GM18907 (cell line): ENCODE data around the gene RBMS1.
"Not testable (repeated sequence)": the region's sequence is repeated elsewhere in the genome, so short reads cannot be mapped to it uniquely, and the experiment has no call there.

Source experiments
- ATAC-seq: cut with Tn5 transposase; IDR thresholded peaks from one replicate; pipeline ENCODE4 v1.9.1; 2021; ENCODE audit warnings: mild to moderate bottlenecking, moderate library complexity; ENCODE audit not compliant: unreplicated experiment

Gene RBMS1

DNA sequence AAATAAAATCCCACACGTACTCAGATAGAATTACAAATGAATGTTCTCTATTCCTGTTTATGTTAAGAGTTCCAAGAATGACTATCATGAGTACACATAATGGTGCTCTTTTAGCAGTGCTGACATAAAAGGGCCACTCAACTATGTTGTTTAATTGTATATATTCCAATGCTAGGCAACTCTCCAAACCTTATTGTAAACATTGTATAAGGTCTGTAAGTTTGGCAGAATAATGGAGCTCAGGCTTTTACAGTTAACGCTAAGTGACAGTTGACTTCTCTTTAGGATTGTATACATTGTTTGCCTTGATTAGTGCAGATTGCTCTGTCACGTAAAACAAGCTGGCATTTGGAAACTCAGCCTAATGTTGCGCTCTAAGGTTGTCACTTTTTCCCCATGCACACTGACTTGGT is 20.8 kb downstream of the RBMS1 start:
- ATAC-seq, result no peak

DNA sequence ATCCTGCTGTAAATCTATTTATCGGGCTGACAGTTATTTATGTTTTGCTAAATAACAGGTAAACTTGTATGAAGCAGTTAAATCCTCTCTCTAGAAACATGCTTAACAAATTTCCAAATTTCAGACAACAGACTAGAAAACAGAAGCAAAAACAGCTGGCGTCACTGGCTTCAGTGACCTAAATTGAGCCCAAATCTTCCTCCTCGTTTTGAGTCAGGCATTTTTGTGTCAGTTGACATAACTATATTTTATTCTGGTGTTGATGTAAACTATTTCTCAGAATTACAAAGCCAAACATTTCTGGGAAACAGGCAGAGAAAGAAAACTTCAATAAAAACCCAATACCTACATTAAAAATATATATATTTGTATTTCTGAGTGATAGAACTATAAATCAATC is 21.7 kb downstream of the RBMS1 start:
- no peak for ATAC-seq

DNA sequence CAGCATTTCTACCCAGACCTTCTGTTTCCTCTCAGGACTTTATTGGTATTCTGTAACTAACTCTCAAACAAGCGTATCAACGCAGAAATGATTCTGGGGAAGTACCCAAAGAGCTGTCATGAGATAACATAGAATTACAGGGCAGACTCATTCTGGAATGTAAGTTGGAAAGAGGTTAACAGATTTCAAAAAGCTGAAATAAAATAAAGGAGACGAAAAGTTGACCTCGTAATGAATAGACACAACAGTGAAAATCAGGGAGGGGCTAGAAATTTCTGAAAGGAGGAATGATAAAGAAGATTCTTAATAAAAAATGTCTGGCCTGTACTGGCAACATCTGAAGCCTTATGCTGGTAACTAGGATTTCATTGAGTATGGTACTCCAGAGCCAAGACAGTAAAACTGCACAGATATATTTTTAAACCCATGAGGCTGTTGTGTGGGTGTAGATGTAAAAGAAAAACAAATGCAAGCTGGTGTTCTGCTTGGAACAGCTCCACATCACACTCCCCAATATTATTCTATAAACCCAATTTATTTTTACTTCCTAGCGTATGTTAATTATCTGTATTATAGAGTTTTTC is 23.9 kb downstream of the RBMS1 start:
- ATAC-seq, result no peak

DNA sequence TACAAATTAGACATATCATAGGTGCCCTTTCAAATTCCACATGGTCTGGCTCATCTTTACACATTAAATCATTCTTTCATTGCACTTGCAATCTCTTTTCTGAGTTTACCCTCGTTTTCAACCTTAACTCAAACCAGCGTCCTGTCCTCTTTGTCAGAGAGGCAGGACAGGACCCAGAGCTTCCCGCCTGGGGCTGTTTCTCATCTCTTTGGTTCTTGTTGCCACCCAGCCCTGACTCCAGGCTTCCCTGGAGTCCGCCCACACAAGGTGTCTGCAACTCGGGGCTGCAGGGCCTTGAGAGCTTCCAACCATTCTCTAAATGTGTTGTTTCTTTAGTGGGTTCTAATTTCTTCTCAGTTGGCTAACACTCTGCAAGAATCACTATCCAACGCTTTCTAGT is 24.4 kb downstream of the RBMS1 start:
- ATAC-seq, result no peak

DNA sequence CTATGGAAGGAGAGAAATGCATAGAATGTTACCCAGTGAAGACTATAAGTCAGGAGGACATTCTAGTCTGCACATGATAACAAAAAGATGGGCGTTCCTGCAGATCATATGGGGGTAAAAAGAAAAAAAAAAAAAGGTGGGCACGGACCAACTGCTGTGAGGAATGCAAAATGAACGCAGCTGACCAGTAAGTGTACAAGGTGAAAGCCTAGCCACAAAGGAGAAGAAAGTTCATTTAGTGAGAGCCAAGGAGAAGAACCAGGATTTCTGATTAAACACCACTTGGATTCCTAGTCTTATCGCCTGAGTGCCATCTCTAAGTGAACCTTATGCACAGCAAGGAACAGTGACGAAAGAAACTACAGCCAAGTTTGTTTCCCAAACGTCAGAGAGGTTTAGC is 26.5 kb downstream of the RBMS1 start:
- no peak for ATAC-seq

DNA sequence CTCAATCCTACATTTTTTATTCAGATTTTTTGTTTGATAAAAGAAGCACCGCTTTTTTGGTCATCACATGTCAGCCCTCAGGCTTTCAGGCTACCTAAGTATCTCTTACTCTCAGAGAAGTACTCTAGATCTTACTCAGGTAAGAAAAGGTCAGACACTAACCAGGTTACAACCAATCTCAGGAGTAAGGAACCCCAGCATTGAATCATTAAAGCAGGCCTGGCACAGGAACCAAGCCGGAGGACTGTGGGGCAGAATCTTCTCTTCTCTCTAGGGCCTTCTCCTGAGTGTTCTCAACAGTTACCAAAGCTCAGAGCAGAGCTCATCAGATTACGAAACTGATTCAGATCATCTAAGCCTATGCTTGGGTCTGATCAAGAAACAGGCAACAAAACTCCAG is 28.2 kb downstream of the RBMS1 start:
- ATAC-seq, result no peak

DNA sequence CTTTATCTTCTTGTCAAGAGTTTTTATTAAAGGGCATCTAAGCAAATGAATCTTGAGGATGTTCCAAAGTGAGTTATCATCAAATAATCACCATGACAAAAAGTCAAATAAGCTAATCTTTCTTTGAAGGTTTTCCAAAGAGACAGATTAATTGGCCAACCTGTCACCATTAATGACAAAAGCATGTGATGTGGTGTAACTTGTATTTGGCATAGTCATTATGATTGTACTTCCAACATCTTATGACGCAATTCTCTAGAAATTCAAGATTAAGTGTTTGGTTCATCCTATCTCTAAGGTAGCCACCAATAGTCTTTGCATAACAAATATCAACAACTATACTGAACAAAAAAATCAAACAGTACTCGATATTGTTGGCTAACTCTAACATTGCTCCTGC is 28.6 kb downstream of the RBMS1 start:
- ATAC-seq, result no peak

DNA sequence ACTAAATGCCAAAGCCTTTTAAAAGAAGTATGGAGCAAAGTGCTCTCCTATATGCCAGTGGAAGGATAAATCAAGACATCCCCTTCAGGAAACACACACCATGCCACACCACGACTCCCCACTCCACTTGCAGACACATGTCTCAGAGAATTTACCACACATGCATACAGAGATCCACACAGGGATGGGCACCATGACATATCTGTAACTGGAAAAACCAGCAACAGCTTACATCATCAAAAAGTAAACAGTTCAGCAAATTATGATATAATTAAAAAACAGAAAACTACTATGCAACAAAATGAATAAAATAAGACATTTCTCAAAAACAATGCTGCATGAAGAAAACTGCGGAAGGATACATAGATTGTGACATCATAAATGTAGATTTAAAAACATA is 29.6 kb downstream of the RBMS1 start:
- ATAC-seq, result no peak

DNA sequence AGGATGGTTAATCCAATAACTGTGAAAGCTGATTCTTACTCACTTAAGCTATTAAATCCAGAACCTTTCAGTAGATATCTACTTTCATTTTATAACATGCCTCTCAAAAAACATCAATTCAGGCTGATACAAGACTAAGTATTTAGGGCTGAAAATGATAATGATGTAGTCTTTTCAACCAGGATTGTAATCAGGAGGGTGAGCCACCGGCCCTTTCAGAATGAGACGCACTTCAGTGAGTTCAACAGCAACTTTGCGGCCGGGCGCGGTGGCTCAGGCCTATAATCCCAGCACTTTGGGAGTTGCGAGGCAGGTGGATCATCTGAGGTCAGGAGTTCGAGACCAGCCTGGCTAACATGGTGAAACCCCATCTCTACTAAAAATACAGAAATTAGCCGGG is 30.4 kb downstream of the RBMS1 start:
- no peak for ATAC-seq

DNA sequence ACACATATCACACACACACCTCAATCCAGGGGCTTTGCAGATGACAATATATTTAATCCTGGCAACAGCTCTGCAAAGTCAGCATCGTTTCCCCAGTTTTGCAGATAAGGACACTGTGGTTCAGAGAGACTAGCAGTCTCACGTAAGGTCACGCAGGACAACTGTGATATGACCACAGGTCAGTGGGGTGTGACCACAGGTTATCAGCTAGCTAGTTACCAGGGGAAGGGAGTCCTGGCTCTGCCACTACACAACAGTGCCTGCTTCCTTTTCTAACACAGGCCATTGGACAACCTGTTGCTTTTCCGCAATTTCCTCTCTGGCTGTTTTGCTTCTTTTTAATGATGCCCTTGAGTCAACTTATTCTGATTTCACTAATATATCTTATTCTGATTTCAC is 33.3 kb downstream of the RBMS1 start:
- ATAC-seq, result no peak

DNA sequence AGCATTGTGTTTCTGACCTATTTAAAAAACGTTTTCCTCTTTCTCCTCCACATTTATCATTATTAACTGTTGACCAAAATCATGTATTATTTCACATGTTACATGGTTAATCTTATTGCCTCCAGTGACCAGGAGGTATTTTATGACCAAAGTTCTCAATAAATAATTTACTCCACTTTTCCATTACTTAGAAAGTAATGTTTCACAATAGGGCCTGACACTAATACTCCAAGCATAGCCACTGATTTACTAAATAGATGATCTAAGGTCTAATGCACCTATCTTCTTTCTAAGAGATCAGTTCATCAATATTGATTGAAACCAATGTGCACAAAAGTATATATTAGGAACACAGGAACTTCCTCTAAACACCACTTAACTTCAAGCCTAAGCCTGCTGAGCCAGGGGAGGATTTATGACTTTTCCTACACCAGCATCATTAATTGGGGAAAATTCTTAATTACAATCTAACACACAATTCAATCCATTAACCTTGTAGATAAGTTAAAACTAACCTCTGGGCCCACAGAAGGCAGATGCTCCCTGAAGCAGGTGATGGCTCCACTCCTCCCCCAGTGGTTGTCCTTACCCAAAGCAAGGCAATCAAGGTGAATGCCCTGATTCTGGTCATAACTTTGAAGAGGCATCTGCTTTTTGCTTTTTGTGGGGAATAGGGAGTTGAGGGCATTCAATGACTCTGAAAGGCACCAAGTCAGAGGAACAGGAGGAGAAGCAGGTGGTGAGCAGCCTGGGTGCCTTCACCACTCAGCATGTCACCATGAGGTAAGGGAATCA is 33.9 kb downstream of the RBMS1 start:
- no peak for ATAC-seq

DNA sequence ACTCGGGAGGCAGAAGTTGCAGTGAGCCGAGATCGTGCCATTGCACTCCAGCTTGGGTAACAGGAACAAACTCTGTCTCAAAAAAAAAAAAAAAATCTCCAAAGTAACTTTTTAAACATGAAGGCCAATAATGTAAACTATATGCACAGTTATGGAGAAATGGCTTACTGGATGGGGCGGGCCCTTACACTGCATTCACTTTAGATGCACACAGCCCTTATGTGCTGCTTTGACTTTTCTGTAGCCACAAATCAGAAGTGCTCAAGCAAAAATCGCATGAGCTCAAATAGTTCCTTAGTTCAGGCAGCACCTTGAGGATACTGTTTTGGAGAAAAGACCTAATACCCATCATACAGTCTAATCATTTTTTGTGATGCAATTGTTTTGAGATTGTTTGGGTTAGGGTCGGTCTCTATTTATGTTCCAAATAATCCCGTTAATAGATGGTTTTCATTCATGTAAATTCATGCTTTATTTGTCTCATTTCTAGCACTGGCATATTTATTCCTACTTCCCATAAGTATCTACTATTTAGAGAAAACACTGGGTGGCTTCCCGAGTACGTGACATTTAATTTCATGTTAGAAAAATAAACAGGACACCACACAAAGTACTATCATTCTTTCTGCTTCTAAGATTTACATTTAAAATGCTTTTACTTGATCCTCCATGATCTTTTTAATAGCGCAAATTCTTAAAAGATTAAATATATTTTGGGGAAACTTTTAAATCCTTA is 34.7 kb downstream of the RBMS1 start:
- ATAC-seq, result no peak

DNA sequence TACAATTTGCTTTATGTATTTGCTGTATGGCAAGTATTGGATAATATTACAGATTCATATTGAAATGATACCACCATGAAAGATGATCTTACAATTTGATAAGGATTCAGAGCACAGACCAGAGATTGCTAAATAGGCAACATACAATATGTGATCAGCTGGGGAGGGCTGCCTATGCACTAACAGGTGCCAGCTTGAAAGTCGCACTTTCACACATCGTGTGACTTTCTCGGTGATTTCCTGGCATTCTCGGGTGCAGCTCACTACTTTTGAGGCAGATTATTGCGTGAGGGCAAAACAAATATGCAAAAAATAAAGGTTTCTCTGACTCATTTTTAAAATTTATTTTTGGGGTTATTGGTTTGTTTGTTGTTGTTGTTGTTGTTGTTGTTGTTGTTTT is 36.0 kb downstream of the RBMS1 start:
- ATAC-seq, result peak; percentile 48

DNA sequence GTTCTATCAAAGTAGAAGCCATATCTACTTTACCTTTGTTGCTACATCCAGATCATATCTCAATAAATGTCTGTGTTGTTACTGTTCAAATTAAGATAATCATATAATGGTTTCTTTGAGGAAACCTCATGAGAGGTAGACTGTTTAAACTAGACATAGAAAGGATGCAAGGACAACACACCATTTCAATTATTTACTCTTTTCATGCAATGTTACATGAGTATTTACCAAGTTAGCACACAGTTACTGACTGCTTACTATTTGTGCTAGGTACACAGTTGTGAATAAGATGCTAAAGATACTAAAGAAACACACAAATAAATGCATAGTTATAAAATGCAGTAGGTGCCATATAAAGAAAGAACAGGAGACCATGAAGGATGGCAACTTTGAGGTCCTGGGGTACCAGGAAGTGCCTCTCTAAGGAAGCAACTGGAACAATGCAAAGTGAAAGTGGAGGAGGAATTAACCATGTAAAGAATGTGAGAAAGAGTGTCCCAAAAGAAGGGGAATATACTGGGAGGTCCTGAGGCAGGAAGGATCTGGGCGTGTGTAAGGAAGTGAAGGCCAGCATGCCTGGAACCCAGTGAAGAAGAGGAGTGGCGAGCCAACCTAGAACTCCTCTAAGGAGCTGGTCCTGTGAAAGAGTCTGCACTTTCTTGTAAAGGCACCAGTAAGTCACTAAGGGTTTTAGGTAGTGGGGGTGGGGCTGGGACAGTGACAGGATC is 39.4 kb downstream of the RBMS1 start:
- ATAC-seq, result no peak

DNA sequence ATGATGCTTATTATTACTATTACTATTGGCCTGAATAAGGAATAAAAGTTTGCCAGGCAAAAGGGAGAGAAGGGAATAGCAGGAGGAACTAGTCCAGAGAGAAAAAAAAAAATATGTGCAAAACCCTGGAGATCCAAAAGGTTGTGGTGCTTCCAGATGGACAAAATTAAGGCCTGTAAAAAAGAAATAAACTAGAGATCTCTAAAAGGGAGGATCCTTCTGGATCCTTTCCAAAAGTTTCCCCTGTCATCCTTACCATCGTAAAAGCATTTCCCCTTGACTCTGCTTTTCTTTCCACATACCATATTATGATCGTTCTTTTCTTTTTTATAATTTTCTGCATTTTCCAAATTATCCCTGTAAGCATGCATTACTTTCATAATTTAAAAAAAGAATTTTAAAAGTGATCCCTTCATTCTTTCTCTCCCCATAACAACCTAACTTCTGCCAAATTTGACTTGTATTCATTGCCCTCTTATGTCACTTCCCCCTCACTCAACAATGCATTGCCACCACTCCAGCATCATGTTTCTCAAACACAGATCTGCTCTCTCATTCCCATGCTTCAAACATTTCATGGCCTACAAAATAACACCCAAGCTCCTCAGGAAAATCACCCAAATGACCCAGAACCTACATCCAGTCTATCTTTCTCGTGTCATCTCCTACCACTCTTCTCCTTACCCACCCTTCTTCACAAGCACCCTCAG is 40.3 kb downstream of the RBMS1 start:
- ATAC-seq, result no peak

DNA sequence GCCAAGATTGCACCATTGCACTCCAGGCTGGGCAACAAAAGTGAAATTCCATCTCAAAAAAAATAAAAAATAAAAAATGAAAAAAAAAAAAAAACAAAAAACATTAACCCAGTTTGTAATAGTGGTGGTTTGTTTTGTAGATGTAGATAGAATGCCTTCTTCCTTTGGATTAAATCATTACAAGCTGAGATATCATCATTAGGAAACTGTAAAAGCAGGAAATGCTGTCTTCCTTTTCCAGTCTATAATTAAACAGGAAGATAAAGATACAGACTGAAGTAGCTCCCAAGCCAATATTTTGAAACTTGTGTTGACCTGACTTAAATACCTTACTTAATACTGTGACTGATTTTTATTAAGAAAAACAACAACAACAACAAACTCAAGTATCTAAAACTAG is 43.1 kb downstream of the RBMS1 start:
- no peak for ATAC-seq

DNA sequence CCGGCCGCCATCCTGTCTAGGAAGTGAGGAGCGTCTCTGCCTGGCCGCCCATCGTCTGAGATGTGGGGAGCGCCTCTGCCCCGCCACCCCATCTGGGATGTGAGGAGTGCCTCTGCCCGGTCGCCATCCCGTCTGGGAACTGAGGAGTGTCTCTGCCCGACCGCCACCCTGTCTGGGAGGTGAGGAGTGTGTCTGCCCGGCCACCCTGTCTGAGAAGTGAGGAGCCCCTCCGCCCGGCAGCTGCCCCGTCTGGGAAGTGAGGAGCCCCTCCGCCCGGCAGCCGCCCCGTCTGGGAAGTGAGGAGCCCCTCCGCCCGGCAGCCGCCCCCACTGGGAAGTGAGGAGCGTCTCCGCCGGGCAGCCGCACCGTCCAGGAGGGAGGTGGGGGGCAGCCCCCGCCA is 44.8 kb downstream of the RBMS1 start:
- not testable (repeated sequence) for ATAC-seq

DNA sequence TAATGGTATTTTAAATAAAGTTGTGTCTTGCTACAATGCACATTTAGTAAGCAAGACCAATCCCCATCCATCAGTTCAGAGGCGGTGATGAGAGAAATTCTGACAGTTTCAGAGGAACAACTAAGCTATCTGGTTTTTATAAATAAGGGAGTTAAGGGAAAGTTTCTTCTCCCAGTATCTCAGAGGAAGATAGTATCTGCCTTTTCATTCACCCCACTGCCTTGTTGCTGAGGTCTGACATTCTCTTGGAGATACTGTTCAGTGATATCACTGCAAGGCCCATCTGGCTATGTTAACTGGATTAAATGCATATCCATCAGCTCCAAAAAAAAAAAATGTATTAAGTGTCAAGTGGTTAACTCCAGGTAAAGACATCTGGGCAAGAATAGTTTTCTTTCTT is 47.9 kb downstream of the RBMS1 start:
- ATAC-seq, result no peak

DNA sequence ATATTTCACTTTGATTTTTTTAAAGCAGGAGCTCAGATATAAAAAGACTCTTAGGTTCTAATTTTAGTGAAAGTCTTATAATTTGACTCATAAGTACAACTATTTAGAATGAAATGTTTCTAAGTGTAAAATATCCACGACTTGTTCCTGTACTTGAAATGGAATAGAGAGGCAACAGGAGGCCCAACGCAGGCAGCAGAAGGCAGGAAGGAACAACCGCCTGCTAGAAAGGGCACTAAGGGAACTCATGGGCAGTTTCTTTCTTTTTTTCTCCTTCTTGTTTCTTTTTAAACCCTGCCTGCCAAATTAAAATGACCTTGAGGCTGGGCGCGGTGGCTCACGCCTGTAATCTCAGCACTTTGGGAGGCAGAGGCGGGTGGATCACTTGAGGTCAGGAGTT is 51.0 kb downstream of the RBMS1 start:
- no peak for ATAC-seq

DNA sequence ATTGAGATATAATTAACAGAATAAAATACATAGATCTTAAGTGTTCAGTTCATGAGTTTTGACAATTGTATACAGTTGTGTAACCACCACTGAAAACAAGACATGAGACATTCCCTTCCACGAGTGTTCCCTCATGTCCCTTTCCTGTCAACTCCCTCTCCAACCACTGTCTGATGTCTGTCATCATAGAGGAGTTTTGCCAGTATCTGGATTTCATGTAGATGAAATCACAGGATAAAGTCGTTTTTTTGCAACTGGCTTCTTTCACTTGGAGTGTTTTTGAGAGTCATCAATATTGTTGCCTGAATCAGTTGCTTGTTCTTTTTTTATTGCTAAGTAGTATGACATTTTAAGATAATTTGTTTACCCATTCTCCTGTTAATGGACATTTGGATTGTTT is 52.7 kb downstream of the RBMS1 start:
- no peak for ATAC-seq

DNA sequence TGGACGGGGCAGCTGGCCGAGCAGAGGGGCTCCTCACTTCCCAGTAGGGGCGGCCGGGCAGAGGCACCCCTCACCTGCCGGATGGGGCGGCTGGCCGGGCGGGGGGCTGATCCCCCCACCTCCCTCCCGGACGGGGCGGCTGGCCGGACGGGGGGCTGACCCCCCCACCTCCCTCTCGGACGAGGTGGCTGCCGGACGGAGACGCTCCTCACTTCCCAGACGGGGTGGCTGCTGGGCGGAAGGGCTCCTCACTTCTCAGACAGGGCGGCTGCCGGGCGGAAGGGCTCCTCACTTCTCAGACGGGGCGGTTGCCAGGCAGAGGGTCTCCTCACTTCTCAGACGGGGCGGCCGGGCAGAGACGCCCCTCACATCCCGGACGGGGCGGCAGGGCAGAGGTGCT is 54.6 kb downstream of the RBMS1 start:
- not testable (repeated sequence) for ATAC-seq
